B cell (primary cell): ENCODE data around the gene LGALS7.

Source experiments
- EZH2 ChIP-seq: IDR thresholded peaks from 2 replicates; pipeline ENCODE4 v1.6.1; 2012; ENCODE audit warnings: borderline replicate concordance, low read depth, mild to moderate bottlenecking, moderate library complexity, low read length; ENCODE audit not compliant: insufficient read depth, poor library complexity, severe bottlenecking
- TF ChIP-seq, protein P1 (sequence below): fragments of 200-600 bp; IDR thresholded peaks from one replicate; pipeline ENCODE4 v1.8.0; 2022; ENCODE audit warnings: antibody characterized with exemption, mild to moderate bottlenecking

DNA sequence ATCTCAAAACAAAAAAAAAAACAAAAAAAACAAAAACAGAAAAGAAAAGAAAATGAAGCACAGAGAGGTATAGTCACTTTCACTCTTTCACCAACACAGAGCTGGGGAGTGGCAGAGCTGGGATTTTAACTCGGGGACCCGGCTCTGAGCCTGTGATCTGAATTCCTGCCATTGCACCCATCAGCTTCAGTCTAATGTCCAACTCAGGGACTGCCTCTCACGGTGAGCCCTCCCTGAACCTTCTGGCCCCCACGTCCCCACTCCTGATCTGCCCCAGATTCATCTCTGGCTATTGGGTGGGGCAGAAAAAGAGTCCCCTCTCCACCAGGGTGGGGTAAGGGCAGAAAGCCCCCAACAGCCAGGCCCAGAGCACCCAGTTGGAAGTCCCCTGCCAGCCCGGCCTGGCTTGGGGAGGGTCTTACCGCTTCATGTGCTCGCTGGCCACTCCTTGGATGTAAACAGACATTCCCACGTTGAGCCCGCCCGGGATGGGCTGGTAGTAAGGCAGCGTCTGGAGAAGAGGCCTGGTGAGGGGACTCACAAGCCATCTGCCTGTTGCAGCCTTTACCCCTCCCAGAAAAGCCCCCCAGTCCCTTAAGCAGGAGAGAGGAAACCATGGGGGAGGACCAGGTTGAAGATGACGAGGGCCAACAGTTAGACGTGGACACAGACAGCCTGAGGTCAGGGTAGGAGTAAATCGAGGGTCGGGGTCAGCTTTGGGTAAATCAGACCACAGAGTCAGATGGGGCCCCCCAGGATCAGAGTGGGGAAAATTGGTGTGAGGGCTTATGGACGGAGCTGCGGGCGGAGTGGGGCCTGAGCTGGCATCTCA is 38.9 kb upstream of the LGALS7 start:
- TF ChIP-seq, protein P1, sequence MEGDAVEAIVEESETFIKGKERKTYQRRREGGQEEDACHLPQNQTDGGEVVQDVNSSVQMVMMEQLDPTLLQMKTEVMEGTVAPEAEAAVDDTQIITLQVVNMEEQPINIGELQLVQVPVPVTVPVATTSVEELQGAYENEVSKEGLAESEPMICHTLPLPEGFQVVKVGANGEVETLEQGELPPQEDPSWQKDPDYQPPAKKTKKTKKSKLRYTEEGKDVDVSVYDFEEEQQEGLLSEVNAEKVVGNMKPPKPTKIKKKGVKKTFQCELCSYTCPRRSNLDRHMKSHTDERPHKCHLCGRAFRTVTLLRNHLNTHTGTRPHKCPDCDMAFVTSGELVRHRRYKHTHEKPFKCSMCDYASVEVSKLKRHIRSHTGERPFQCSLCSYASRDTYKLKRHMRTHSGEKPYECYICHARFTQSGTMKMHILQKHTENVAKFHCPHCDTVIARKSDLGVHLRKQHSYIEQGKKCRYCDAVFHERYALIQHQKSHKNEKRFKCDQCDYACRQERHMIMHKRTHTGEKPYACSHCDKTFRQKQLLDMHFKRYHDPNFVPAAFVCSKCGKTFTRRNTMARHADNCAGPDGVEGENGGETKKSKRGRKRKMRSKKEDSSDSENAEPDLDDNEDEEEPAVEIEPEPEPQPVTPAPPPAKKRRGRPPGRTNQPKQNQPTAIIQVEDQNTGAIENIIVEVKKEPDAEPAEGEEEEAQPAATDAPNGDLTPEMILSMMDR: no peak
- no peak for TF ChIP-seq EZH2
